ENCODE results near the gene COL15A1.

The COL15A1 gene

GRCh38 chr9:99085949-99086948, 142.5 kb downstream of the COL15A1 start:
- H3K4me3 ChIP-seq (replicated peaks; ENCODE audit: insufficient read depth, low read length), result no peak overlapping the region
- no peaks in the 10 kb centered on the region for H3K27me3 ChIP-seq (ENCODE audit: insufficient read depth, poor library complexity, severe bottlenecking)
- no peak for TF ChIP-seq CTCF (IDR thresholded peaks at IDR 0.05; ENCODE audit: insufficient read depth, low read length)
- peak; percentile 82 for TF ChIP-seq SPI1 (IDR thresholded peaks at IDR 0.05; ENCODE audit: borderline replicate concordance, low read depth)
- DNase-seq (ENCODE audit: low read depth in 1 of 2, low spot score in 1 of 2), result peak; percentile 40 to 65
- H3K27ac ChIP-seq (replicated peaks), result no peak overlapping the region

GRCh38 chr9:99087462-99087861, 143.8 kb downstream of the COL15A1 start:
- Histone ChIP-seq H3K27me3 (ENCODE audit: insufficient read depth, poor library complexity, severe bottlenecking) (no peaks in the 10 kb centered on the region), H3K4me3 (replicated peaks; ENCODE audit: insufficient read depth, low read length) (no peak overlapping the region), H3K27ac (replicated peaks) (no peak overlapping the region)
- DNase-seq (ENCODE audit: low read depth in 1 of 2, low spot score in 1 of 2), result no peak
- TF ChIP-seq CTCF (IDR thresholded peaks at IDR 0.05; ENCODE audit: insufficient read depth, low read length) (no peak), SPI1 (IDR thresholded peaks at IDR 0.05; ENCODE audit: borderline replicate concordance, low read depth) (no peak), GABPA (IDR thresholded peaks at IDR 0.05; ENCODE audit: low read depth) (no peak), POLR2AphosphoS5 (IDR thresholded peaks at IDR 0.05; ENCODE audit: low read depth) (no peak), REST (IDR thresholded peaks at IDR 0.05; ENCODE audit: insufficient replicate concordance, low read depth) (no peak)

- Histone ChIP-seq H3K27ac (replicated peaks) (no peak overlapping the region), H3K4me3 (replicated peaks; ENCODE audit: insufficient read depth, low read length) (no peak overlapping the region), H3K27me3 (ENCODE audit: insufficient read depth, poor library complexity, severe bottlenecking) (no peaks in the 10 kb centered on the region)
- TF ChIP-seq GABPA (IDR thresholded peaks at IDR 0.05; ENCODE audit: low read depth), result no peak
- TF ChIP-seq POLR2AphosphoS5 (IDR thresholded peaks at IDR 0.05; ENCODE audit: low read depth), result no peak
- TF ChIP-seq CTCF (IDR thresholded peaks at IDR 0.05; ENCODE audit: insufficient read depth, low read length), result no peak
- no peak for TF ChIP-seq REST (IDR thresholded peaks at IDR 0.05; ENCODE audit: insufficient replicate concordance, low read depth)
- no peak for TF ChIP-seq SPI1 (IDR thresholded peaks at IDR 0.05; ENCODE audit: borderline replicate concordance, low read depth)
- no peak for DNase-seq (ENCODE audit: low read depth in 1 of 2, low spot score in 1 of 2)
Measured at GRCh38 chr9:99090336-99091130, 146.8 kb downstream of the COL15A1 start.
